Measurements from ENCODE around the gene WDFY3. TPM values are rescaled to one million over a fixed set of nuclear protein-coding genes. Genes with fewer than 3 reads are reported as not detected.

The WDFY3 gene
- total and polyA plus RNA-seq, 9 donors, result 13.2 to 90.0 (median 77.4) TPM

- Histone ChIP-seq H3K27ac (no peak overlapping the region), H3K36me3 (no peaks in the 10 kb centered on the region), H3K4me1 (ENCODE audit: insufficient read depth) (no peaks in the 10 kb centered on the region), H3K27me3 (no peaks in the 10 kb centered on the region), H3K4me3 (no peak overlapping the region), H3K9me3 (no peaks in the 10 kb centered on the region)
- 29 to 52% (median 43%) methylated on average over 3 of the region's 3 CpGs for WGBS, 3 donors
- DNase-seq, result no peak
- TF ChIP-seq EP300 (IDR thresholded peaks at IDR 0.05) (no peak), CTCF (IDR thresholded peaks at IDR 0.05) (no peak), POLR2A (IDR thresholded peaks at IDR 0.05) (no peak)
- intact Hi-C loops (cut with DNase I), result no loop called here
These were observed 27.8 kb upstream of the WDFY3 start for GRCh38 chr4:84994280-84994679.

- WGBS, 3 donors, result 98 to 99% (median 99%) methylated on average over 2 of the region's 2 CpGs
These were observed 19.5 kb upstream of the WDFY3 start for GRCh38 chr4:84985952-84986351.

GRCh38 chr4:84977396-84977795, 10.9 kb upstream of the WDFY3 start:
- no peak overlapping the region for H3K4me3 ChIP-seq
- no peaks in the 10 kb centered on the region for H3K36me3 ChIP-seq
- intact Hi-C loops (cut with DNase I), result no loop called here
- H3K27ac ChIP-seq, result no peak overlapping the region
- no peaks in the 10 kb centered on the region for H3K27me3 ChIP-seq
- no peaks in the 10 kb centered on the region for H3K9me3 ChIP-seq
- DNase-seq, result no peak
- H3K4me1 ChIP-seq (ENCODE audit: insufficient read depth), result no peaks in the 10 kb centered on the region
- TF ChIP-seq POLR2A (IDR thresholded peaks at IDR 0.05) (no peak), EP300 (IDR thresholded peaks at IDR 0.05) (no peak), CTCF (IDR thresholded peaks at IDR 0.05) (no peak)

More at GRCh38 chr4:84985952-84986351, 19.5 kb upstream of the WDFY3 start:
- Histone ChIP-seq H3K27ac (no peak overlapping the region), H3K27me3 (no peaks in the 10 kb centered on the region), H3K4me1 (ENCODE audit: insufficient read depth) (no peaks in the 10 kb centered on the region), H3K36me3 (no peaks in the 10 kb centered on the region), H3K9me3 (no peaks in the 10 kb centered on the region), H3K4me3 (no peak overlapping the region)
- DNase-seq, result no peak
- intact Hi-C loops (cut with DNase I), result no loop called here
- TF ChIP-seq POLR2A (IDR thresholded peaks at IDR 0.05) (no peak), EP300 (IDR thresholded peaks at IDR 0.05) (no peak), CTCF (IDR thresholded peaks at IDR 0.05) (no peak)

DNA sequence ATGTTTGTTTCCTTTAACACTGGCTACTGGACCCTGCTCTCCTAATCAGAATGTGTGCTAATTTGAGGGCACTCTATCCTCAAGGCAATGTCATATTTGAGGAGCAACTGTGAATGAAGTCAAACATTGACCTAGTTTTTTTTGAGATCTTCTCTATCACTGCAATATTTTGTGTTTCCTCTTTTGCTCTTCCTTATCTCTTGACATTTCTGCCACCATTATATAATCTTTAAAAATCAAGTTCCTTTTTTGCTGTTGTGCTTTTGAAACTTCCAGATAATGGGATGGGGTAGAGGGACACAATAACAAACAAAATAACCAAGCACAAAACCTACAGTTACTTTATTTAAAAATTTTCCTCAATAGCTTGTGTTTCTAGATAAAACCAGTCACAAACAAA, 7.4 kb upstream of the WDFY3 start:
- no peak overlapping the region for H3K27ac ChIP-seq
- no peak for TF ChIP-seq CTCF (IDR thresholded peaks at IDR 0.05)
- TF ChIP-seq POLR2A (IDR thresholded peaks at IDR 0.05), result no peak
- TF ChIP-seq EP300 (IDR thresholded peaks at IDR 0.05), result no peak
- no peak for DNase-seq
- no peaks in the 10 kb centered on the region for H3K4me1 ChIP-seq (ENCODE audit: insufficient read depth)
- H3K36me3 ChIP-seq, result no peaks in the 10 kb centered on the region
- H3K9me3 ChIP-seq, result no peaks in the 10 kb centered on the region
- H3K4me3 ChIP-seq, result no peak overlapping the region
- H3K27me3 ChIP-seq, result no peaks in the 10 kb centered on the region
- intact Hi-C loops (cut with DNase I), result loop anchor here (5.0 kb wide), 2 partner anchors 222 to 227 kb away; no protein-coding TSS in a partner anchor
